Mesendoderm (in vitro differentiated cells): ENCODE data around the gene SUCLA2.

Experiments used
- DNase-seq: peaks from one replicate; pipeline ENCODE4 v3.0.0; 2013
- H2AK5ac ChIP-seq: 2 replicates; pipeline ENCODE4 v1.6.1; 2013; ENCODE audit warnings: low read length, inconsistent platforms
- H2BK120ac ChIP-seq: 2 replicates; pipeline ENCODE4 v1.6.1; 2013; ENCODE audit warnings: low read depth, mild to moderate bottlenecking, low read length, moderate library complexity, mixed read lengths
- H2BK15ac ChIP-seq: replicated peaks from 2 replicates; pipeline ENCODE4 v1.6.1; 2013; ENCODE audit warnings: low read depth, mild to moderate bottlenecking, moderate library complexity
- H2BK5ac ChIP-seq: 2 replicates; pipeline ENCODE4 v1.6.1; 2013; ENCODE audit warnings: low read length, inconsistent platforms
- H3K18ac ChIP-seq: 2 replicates; pipeline ENCODE4 v1.6.1; 2013; ENCODE audit warnings: mild to moderate bottlenecking, low read length, mixed read lengths
- H3K23ac ChIP-seq: one replicate; pipeline ENCODE4 v1.6.1; 2013; ENCODE audit warnings: low read length
- H3K27ac ChIP-seq: 2 replicates; pipeline ENCODE4 v1.5.1; 2013; ENCODE audit warnings: low read depth, mild to moderate bottlenecking, inconsistent platforms, low read length, moderate library complexity
- H3K27me3 ChIP-seq: 2 replicates; pipeline ENCODE4 v1.6.1; 2013; ENCODE audit warnings: low read length, control low read depth, mild to moderate bottlenecking, inconsistent platforms; ENCODE audit not compliant: insufficient read depth, poor library complexity
- H3K36me3 ChIP-seq: 2 replicates; pipeline ENCODE4 v1.6.1; 2013; ENCODE audit warnings: low read length, inconsistent platforms; ENCODE audit not compliant: control insufficient read depth, insufficient read depth
- H3K4ac ChIP-seq: one replicate; pipeline ENCODE4 v1.6.1; 2013; ENCODE audit warnings: low read depth, mild to moderate bottlenecking, low read length, moderate library complexity
- H3K4me1 ChIP-seq: 2 replicates; pipeline ENCODE4 v1.6.1; 2013; ENCODE audit warnings: low read depth, low read length, inconsistent platforms; ENCODE audit not compliant: control insufficient read depth
- H3K4me2 ChIP-seq: 2 replicates; pipeline ENCODE4 v1.6.1; 2013; ENCODE audit warnings: low read length
- H3K4me3 ChIP-seq: 2 replicates; pipeline ENCODE4 v1.5.1; 2013; ENCODE audit warnings: mild to moderate bottlenecking, low read length
- H3K56ac ChIP-seq: one replicate; pipeline ENCODE4 v1.6.1; 2013; ENCODE audit warnings: low read length
- H3K79me1 ChIP-seq: 2 replicates; pipeline ENCODE4 v1.6.1; 2013; ENCODE audit warnings: low read length, inconsistent platforms
- H3K79me2 ChIP-seq: 2 replicates; pipeline ENCODE4 v1.6.1; 2013; ENCODE audit warnings: mild to moderate bottlenecking, low read length; ENCODE audit not compliant: control insufficient read depth, insufficient read depth
- H3K9ac ChIP-seq: 2 replicates; pipeline ENCODE4 v1.6.1; 2013; ENCODE audit warnings: low read length, inconsistent platforms
- H4K5ac ChIP-seq: one replicate; pipeline ENCODE4 v1.6.1; 2013; ENCODE audit warnings: low read length
- H4K8ac ChIP-seq: one replicate; pipeline ENCODE4 v1.6.1; 2013; ENCODE audit warnings: low read depth, mild to moderate bottlenecking, control low read depth, low read length, moderate library complexity
- WGBS: extraction: QIAGEN DNeasy Blood & Tissue Kit; methylation state at CpG from one replicate; pipeline ENCODE4 v1.1.7; 2013; ENCODE audit warnings: low lambda C conversion rate, missing lambda C conversion rate; ENCODE audit not compliant: insufficient coverage; ENCODE audit errors: extremely low coverage; 5-methylcytosine and 5-hydroxymethylcytosine counted together

Gene SUCLA2

GRCh38 chr13:48018637-48019036, 17.6 kb upstream of the SUCLA2 start:
- Histone ChIP-seq H3K18ac (no peak overlapping the region), H2BK5ac (no peak overlapping the region), H3K27ac (no peak overlapping the region), H2BK15ac (no peak overlapping the region), H3K4ac (no peak overlapping the region), H2AK5ac (no peak overlapping the region), H3K36me3 (no peaks in the 10 kb centered on the region), H4K8ac (no peak overlapping the region), H3K79me1 (no peaks in the 10 kb centered on the region), H3K4me2 (no peak overlapping the region), H3K23ac (no peak overlapping the region), H2BK120ac (no peak overlapping the region), H3K9ac (no peak overlapping the region), H3K56ac (no peak overlapping the region), H3K4me1 (no peaks in the 10 kb centered on the region), H3K27me3 (no peaks in the 10 kb centered on the region), H4K5ac (no peak overlapping the region), H3K79me2 (no peaks in the 10 kb centered on the region), H3K4me3 (no peak overlapping the region)
- no CpG with 5 or more reads among the region's 2 CpGs for WGBS
- DNase-seq = no peak

GRCh38 chr13:48014359-48014758, 13.3 kb upstream of the SUCLA2 start:
- no peak overlapping the region for H3K4me3 ChIP-seq
- no peak overlapping the region for H2AK5ac ChIP-seq
- peaks cover 6% of the 10 kb centered on the region for H3K4me1 ChIP-seq
- H3K23ac ChIP-seq = no peak overlapping the region
- no peak overlapping the region for H3K4me2 ChIP-seq
- no peak overlapping the region for H2BK15ac ChIP-seq
- no peak overlapping the region for H3K4ac ChIP-seq
- H3K79me1 ChIP-seq = no peaks in the 10 kb centered on the region
- H4K8ac ChIP-seq = no peak overlapping the region
- no peaks in the 10 kb centered on the region for H3K36me3 ChIP-seq
- no peaks in the 10 kb centered on the region for H3K79me2 ChIP-seq
- no CpG with 5 or more reads among the region's 2 CpGs for WGBS
- no peak overlapping the region for H3K27ac ChIP-seq
- no peak for DNase-seq
- H3K27me3 ChIP-seq = no peaks in the 10 kb centered on the region
- no peak overlapping the region for H4K5ac ChIP-seq
- no peak overlapping the region for H3K56ac ChIP-seq
- no peak overlapping the region for H3K9ac ChIP-seq
- H2BK120ac ChIP-seq = no peak overlapping the region
- no peak overlapping the region for H3K18ac ChIP-seq
- H2BK5ac ChIP-seq = no peak overlapping the region

DNA sequence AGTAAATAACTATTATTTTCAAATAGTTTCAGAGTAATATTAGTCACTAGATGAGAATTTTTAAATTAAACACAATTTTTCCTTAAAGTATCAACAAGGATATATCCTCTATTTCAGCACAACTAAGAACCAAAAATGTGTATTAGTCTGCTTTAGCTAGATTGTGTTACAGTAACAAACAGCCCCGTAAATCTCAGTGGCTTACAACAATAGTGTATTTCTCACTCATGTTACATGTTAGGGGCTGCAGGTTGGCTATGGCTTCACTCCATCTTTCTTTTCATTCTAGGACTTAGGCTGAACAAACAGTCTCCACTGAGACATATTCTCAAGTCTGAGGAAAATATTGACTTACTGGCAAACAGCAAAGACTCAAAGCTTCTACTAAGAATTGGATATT, 11.6 kb upstream of the SUCLA2 start:
- Histone ChIP-seq H4K5ac (no peak overlapping the region), H3K79me1 (no peaks in the 10 kb centered on the region), H3K4me1 (peaks cover 6% of the 10 kb centered on the region), H3K4ac (no peak overlapping the region), H3K4me2 (no peak overlapping the region), H2BK5ac (no peak overlapping the region), H4K8ac (no peak overlapping the region), H3K27ac (no peak overlapping the region), H2BK15ac (no peak overlapping the region), H3K23ac (no peak overlapping the region), H3K18ac (no peak overlapping the region), H3K27me3 (no peaks in the 10 kb centered on the region), H3K79me2 (no peaks in the 10 kb centered on the region), H3K56ac (no peak overlapping the region), H2BK120ac (no peak overlapping the region), H3K9ac (no peak overlapping the region), H2AK5ac (no peak overlapping the region), H3K4me3 (no peak overlapping the region), H3K36me3 (no peaks in the 10 kb centered on the region)
- no CpG with 5 or more reads among the region's 1 CpG for WGBS
- no peak for DNase-seq

DNA sequence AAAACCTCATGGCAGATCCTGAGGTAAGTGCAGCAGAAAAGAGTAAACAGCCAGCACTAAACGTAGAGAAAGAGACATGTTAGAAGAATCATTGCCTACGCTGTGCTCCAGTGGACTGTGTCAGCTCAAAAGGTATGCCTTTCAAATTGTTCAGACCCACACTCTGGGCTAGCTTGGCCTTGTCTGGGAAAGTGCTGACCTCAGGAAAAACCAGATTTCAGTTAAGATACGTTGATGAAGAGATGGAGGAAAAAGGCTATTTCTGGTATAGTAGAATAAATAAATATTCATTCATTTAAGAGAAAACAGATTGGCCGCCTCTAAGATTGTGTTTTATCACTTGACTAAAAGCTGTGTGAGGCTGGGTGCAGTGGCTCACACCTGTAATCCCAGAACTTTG, 9.6 kb upstream of the SUCLA2 start:
- Histone ChIP-seq H2BK15ac (no peak overlapping the region), H2BK5ac (peak overlapping the region; percentile 30), H3K36me3 (no peaks in the 10 kb centered on the region), H3K27me3 (no peaks in the 10 kb centered on the region), H3K4me1 (peaks cover 6% of the 10 kb centered on the region), H3K4ac (no peak overlapping the region), H3K18ac (no peak overlapping the region), H3K27ac (no peak overlapping the region), H3K4me3 (no peak overlapping the region), H3K56ac (peak overlapping the region; percentile 25), H2AK5ac (no peak overlapping the region), H3K79me1 (no peaks in the 10 kb centered on the region), H3K79me2 (no peaks in the 10 kb centered on the region), H2BK120ac (no peak overlapping the region), H3K4me2 (no peak overlapping the region), H4K5ac (no peak overlapping the region), H3K9ac (no peak overlapping the region), H4K8ac (no peak overlapping the region), H3K23ac (no peak overlapping the region)
- DNase-seq = no peak
- no CpG with 5 or more reads among the region's 4 CpGs for WGBS

GRCh38 chr13:48009284-48009683, 8.2 kb upstream of the SUCLA2 start:
- H3K4ac ChIP-seq = no peak overlapping the region
- H3K27me3 ChIP-seq = no peaks in the 10 kb centered on the region
- WGBS = no CpG with 5 or more reads among the region's 1 CpG
- H3K79me2 ChIP-seq = no peaks in the 10 kb centered on the region
- H2BK5ac ChIP-seq = no peak overlapping the region
- H3K9ac ChIP-seq = no peak overlapping the region
- peak overlapping the region; percentile 64 for H3K56ac ChIP-seq
- H4K5ac ChIP-seq = no peak overlapping the region
- peak overlapping the region; percentile 3 for H3K18ac ChIP-seq
- no peak overlapping the region for H3K27ac ChIP-seq
- H3K36me3 ChIP-seq = no peaks in the 10 kb centered on the region
- H2AK5ac ChIP-seq = no peak overlapping the region
- no peak overlapping the region for H3K23ac ChIP-seq
- H3K79me1 ChIP-seq = no peaks in the 10 kb centered on the region
- DNase-seq = peak; percentile 39
- H2BK15ac ChIP-seq = no peak overlapping the region
- H3K4me2 ChIP-seq = no peak overlapping the region
- H2BK120ac ChIP-seq = no peak overlapping the region
- H3K4me1 ChIP-seq = peaks cover 8% of the 10 kb centered on the region
- H4K8ac ChIP-seq = no peak overlapping the region
- no peak overlapping the region for H3K4me3 ChIP-seq

DNA sequence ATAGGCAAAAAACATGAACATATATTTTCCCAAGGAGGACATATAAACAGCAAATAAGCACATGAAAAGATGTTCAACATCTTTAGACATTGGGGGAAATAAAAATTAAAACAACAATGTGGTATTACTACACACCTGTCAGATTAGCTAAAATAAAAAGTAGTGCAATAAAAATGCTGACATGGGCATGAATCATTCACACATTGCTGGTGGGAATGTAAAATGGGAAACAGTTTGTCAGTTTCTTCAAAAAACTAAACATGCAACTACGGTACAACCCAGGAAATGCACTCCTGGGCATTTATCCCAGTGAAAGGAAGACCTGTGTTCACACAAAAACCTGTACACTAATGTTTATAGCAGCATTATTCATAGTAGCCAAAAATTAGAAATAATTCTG, 5.3 kb upstream of the SUCLA2 start:
- H3K27me3 ChIP-seq = no peaks in the 10 kb centered on the region
- no peak overlapping the region for H3K9ac ChIP-seq
- no CpG with 5 or more reads among the region's 1 CpG for WGBS
- DNase-seq = no peak
- no peak overlapping the region for H2BK120ac ChIP-seq
- H3K4me1 ChIP-seq = peaks cover 9% of the 10 kb centered on the region
- no peak overlapping the region for H2AK5ac ChIP-seq
- no peak overlapping the region for H4K5ac ChIP-seq
- no peak overlapping the region for H2BK15ac ChIP-seq
- no peak overlapping the region for H3K4me3 ChIP-seq
- H4K8ac ChIP-seq = no peak overlapping the region
- H3K4me2 ChIP-seq = no peak overlapping the region
- no peaks in the 10 kb centered on the region for H3K79me2 ChIP-seq
- no peaks in the 10 kb centered on the region for H3K36me3 ChIP-seq
- no peak overlapping the region for H3K56ac ChIP-seq
- no peak overlapping the region for H3K18ac ChIP-seq
- H2BK5ac ChIP-seq = no peak overlapping the region
- no peak overlapping the region for H3K27ac ChIP-seq
- no peak overlapping the region for H3K4ac ChIP-seq
- H3K79me1 ChIP-seq = no peaks in the 10 kb centered on the region
- no peak overlapping the region for H3K23ac ChIP-seq
